NCI-H146 treated with DMSO at 0.1 percent for 48 hours (cell line): ENCODE data around the gene CD53.
"Not testable (repeated sequence)": the region's sequence is repeated elsewhere in the genome, so short reads cannot be mapped to it uniquely, and the experiment has no call there.

Experiments
- DNase-seq: peaks from one replicate; lab custom pipeline; 2025; ENCODE audit not compliant: unreplicated experiment; lab: John Stamatoyannopoulos, UW

Gene CD53, protein sequence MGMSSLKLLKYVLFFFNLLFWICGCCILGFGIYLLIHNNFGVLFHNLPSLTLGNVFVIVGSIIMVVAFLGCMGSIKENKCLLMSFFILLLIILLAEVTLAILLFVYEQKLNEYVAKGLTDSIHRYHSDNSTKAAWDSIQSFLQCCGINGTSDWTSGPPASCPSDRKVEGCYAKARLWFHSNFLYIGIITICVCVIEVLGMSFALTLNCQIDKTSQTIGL

DNA sequence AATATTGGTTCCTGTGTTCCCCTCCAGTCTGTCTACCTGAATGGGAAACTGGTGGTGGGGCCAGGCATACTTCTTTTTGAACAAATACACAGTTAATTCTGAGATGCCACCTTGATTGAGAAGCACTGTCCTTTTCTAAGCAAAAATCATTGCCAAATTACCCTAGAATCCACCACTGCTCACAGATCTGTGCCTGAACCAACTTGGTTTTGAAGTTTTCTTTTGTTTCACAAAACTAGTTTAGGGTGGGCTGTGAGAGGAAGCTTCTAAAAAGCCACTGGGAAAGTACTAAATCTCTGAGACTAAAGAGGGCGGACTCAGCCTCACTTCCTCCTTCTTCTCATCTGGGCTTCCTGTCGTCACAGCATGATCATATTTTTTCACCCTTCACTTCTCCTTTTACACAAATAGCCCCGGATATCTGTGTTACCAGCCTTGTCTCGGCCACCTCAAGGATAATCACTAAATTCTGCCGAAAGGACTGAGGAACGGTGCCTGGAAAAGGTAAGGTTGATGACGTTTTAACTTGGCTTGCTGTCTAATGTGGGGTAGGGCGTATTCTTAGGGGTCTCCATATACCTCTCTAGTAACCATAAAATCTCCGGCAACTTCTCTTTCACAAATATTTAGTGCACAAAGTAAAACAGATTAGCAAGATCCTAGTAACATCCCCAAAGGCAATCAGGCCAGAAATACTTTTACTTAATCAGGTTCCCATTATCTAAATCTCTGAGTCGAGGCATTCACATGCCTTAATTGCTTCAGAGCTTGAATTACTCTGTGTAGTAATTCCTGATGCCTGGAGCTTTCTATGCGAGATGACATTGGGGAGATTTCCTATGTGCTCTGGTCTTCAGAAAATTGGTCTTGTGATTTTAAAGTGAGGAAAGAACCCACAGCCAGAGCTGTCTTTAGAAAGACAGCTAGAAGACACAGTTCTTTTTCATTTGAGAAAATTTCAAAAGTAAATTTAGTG lies at the start of gene CD53:
CD53 (plus strand) TSS at position 404 of the 976 bp plus-strand sequence. CDS start 18,261 bp downstream, outside the sequence.
- no peak for DNase-seq

DNA sequence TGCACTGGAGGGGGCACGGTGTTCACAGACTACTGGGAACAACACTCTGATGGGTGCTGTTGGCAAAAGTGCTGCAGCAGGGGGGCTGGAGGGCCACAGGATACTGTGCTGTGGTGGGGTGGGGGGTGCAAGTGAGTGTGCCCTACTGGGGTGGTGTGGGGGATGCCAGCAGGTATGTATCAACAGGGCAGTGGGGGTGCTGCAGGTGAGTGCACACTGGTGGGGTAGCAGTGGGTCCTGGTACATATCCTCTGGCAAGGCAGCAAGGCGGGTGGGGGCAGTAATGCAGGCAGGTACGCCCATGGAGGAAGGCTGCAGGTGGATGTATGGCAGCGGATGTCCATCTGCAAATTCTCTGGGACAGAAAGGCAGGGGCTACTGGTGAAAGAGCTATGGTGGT lies 48.8 kb upstream of the CD53 start:
- no peak for DNase-seq

DNA sequence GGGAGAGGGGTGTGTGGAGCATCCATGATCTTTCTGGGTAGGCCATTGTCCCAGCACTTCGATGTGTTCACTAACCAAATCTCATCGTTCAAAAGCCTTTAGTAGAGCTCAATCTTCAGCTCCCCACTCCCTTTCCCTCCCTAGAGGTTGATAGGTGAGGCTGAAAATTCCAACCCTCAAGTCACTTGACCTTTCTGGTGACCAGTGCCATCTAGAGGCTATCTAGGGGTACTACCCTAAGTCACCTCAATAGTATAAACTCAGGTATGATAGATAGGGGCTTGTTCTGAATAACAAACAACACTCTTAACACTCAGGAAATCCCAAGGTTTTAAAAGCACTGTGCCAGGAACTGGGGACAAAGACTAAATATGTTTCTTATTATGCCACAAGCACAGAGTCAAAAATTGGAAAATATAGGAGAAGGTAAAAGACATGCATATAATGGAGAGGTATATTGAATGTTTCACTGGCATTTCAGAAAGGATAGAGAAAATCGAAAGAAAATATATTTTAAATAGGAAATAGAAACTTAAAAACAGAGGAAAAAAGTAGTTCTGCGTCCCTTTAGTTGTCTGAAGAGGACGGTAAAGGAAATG lies 42.9 kb upstream of the CD53 start:
- DNase-seq = no peak

DNA sequence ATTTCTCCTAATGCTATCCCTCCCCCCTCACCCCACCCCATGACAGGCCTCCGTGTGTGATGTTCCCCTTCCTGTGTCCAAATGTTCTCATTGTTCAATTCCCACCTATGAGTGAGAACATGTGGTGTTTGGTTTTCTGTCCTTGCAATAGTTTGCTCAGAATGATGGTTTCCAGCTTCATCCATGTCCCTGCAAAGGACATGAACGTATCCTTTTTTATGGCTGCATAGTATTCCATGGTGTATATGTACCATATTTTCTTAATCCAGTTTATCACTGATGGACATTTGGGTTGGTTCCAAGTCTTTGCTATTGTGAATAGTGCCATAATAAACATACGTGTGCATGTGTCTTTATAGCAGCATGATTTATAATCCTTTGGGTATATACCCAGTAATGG lies 39.2 kb upstream of the CD53 start:
- DNase-seq = not testable (repeated sequence)

DNA sequence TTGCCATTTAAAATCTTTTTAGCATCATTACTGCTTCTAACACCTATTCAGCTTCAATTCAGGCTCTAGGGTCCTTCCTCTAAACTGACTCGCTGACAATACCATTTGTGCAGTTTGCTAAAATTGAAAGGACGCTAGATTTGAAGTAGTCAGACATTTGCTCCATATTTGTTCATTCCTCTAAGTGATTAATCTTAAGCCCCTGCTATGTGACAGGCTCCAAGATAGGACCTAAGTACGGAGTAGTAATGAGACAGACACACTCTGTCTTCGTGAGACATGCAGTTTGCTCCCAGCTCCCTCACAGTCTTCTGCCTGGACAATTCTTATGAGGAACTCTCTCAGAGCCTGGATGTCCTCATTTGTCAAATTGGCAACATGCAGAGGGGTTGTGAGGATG lies 26.1 kb upstream of the CD53 start:
- no peak for DNase-seq

DNA sequence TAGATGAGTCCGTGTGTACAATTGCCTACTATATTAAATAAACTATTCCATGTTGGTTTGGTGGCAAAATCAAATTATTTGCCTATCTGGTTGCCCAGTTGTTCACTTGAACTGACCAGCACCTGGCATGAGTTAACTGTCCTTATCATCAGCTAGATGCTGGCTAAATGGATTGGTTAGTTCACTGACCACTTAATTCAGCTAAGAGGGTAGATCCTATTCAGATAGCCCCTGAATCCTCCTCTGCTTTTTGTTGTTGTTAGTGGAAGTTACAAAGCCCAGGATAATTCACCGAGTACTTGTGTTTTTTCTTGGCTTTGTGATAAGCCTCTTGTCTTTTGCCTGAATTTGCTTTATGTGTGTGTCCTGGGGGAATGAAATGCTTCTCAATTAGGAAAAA lies 22.8 kb upstream of the CD53 start:
- no peak for DNase-seq

DNA sequence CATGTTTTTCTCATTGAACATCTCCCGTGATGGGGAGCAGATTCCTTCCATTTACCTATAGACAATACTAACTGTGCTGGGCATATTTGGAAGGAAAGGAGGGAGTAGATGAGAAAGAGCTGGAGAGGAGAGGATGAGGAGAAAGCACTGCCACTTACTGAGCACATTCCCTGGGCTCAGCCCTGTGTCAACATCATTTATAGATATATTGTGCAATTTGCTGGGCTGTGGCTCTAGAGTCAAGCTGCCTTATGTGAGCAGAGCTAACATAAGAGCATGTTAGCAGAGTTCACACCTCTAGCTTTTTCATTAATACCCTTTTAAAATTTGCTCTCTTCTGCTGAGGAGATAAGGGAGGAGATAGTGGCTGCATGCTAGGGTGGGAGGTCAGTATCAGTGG lies 22.3 kb upstream of the CD53 start:
- no peak for DNase-seq

DNA sequence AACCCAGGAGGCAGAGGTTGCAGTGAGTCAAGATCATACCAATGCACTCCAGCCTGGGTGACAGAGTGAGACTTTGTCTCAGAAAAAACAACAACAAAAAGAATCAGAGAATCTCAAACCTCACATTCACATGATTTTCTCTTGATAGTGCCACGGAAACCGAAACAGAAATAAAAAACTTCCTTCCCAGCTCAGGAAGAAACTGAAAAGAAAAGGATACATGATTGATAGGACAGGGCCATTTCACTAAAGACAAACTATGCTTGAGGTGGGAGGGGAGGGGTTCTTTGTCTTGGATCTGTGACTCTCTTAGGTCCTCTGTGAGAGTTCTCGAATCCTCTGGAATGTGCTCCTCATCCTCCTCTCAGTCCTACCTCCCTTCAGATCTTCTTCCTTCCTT lies 19.8 kb upstream of the CD53 start:
- no peak for DNase-seq

DNA sequence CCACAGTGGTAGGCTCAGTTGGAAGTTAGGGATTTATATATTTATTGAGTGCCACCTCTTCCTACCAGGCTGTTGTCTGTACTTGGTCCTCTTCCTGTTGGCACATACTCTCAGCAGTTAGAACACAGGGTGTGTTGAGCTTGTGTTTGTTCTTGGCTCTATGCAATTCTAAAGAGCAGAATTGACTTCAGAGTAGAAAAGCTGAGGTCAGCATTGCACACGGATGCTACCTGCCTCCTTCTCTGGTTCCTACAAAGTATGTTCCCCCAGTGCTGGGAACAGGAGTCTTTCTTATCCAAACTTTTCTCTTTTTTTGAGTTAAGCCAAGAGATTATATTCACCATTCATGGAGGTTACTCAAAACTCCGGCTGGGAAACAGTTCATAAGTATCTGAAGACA lies 16.5 kb upstream of the CD53 start:
- DNase-seq = no peak

DNA sequence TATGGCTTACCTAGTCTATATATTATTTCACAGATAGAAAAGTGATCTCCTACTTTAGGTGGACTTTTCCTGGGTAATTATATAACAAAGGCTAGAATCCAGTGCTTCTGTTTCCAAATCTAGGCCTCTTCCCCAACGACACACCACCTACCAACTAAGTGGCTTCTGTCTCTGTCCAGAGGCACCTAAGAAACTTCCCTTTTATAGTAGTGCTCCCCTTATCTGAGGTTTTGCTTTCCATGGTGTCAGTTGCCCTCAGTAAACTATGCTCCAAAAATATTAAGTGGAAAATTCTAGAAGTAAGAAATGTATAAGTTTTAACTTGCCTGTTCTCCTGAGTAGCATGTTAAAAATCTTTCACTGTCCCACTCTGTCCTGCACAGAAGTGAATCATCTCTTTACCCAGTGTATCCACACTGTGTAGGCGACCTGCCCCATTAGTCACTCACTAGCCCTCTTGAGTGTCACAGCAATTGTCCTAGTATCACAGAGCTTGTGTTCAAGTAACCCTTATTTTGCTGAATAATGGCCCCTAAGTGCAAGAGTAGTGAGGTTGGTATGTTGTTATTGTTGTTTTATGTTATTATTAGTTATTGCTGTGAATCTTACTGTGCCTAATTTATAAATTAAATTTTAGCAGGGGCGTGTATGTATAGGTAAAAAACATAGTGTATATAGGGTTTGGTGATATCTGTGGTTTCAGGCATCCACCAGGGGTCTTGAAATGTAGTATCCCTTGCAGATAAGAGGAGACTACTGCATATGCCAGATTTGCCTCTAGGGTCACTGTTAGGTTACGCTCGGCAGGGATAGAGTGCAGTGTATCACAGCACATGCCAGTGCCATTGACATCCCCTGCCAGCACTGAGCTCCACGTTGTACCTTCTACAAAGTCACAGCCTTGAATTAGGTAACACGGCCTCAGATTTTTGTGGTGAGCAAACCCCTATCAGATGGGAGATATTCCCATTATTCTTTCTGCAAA lies 14.7 kb upstream of the CD53 start:
- DNase-seq = no peak

DNA sequence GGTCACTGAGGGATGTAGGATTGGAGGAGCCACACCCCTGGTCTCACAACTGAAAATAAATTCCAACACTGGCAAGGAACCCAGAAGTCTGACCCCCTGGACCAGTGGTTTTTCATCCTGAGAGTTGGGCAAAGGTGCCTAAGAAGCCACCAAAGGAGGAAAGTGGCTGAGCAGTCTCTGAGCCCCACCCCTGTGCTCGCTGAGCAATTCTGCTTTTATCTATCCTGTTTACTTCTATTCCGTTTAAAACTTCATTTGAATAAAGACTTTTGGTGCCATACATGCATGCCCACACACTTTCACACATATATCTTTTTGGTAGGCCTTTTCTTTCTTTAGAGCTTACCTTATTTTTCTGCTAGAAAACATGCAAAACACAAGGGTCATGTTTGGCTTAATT lies 13.9 kb upstream of the CD53 start:
- DNase-seq = no peak

DNA sequence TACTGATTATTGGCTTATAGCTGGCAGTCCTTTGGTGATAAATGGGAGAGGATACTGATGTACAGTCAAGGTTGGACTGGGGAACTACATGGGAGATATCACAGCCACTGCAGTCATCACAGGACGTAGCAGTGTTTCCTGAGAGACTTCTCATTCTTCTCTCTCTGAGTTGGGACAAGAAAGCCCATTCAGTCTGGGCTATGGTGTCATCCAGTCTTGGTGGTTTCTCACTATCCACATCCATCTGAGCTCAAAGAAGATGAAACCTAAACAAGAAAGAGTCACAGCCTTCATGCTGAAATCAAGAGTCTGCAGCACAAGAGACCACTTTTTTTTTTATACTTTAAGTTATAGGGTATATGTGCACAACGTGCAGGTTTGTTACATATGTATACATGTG lies 12.8 kb upstream of the CD53 start:
- DNase-seq = no peak

DNA sequence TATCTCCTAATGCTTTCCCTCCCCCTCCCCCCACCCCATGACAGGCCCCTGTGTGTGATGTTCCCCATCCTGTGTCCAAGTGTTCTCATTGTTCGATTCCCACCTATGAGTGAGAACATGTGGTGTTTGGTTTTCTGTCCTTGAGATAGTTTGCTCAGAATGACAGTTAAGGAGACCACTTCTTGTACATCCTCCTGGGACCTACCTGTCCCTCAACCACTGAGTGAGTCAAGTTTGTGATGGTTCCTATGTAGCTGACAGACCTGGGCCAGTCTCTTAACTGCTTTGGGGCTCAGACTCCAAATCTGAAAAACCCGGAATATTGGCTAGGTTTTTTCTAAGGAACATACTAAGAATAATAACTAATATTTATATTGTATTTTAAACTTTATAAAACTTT lies 12.3 kb upstream of the CD53 start:
- not testable (repeated sequence) for DNase-seq

DNA sequence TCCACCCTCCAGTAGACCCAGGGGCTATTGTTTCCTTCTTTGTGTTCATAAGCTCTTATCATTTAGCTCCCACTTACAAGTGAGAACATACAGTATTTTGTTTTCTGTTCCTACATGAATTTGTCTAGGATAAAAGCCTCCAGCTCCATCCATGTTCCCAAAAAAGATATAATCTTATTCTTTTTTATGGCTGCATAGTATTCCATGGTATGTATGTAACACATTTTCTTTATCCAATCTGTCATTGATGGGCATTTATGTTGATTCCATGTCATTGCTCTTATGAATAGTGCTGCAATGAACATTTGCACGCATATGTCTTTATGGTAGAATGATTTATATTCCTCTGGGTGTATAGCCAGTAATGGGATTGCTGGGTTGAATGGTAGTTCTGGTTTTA lies 11.0 kb upstream of the CD53 start:
- not testable (repeated sequence) for DNase-seq

DNA sequence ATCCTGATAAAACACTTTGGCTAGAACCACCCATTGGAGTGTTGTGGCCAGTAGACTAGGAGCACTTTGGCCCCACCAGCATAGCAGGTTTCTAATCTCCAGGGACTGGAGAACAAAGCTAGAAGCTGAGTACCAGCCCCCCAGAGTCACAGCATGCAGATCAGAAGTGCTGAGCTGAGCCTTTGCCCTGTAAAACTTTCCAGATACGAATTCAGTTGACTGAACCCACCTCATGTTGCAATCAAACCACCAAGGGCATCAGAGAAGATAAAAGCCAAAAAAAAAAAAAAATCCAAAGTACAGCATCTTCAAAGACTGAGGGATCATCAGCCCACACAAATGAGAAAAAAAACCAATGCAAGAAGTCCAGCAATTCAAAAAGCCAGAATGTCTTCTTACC lies 8.7 kb upstream of the CD53 start:
- DNase-seq = no peak

DNA sequence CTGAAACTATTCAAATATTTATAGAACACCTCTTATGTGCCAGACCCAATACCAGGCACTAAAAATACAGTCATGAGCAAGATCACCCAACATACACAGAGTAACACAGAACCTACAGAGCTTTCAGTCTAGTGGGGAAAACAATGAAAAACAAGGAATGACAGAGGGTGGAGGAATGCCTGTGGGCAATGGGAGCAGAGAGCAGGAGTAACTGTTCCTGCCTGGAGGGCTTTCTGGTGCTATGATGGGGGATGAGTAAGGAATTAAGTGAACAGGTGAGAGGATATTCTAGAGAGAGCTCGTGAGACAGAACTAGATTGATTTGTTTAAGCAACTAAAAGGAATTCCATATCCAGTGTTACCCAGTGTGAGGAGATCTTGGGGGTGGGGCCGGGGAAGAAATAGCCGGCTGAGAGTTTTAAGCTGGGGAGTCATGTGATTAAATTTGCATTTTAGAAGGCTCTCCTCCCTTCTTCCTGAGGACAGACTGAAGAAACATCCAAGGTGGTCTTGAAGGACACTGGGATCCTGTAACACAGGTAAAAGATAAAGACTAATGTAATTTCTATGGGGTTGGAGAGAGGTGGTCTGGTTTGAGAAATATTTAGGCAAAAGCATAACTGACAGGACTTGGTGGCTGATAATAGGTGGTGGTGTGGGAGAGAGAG lies 2.1 kb upstream of the CD53 start:
- no peak for DNase-seq

DNA sequence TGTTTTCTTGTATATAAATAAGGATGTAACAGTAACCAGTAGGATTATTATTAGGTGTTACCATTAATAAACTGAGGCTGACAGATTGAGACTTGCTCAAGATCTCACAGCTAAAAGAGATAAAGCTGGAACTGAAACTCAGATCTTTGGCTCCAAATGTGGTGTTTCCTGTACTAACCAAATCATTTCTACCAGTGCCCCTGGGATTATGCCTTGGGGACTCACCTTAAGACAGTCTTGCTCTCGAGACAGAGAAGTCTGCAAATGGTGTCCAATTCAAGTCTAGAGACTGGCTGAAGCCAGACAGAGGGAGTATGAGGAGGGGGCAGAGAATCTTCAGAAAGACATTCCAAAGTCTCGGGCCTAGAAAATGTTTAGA lies 593 bp upstream of the CD53 start:
- no peak for DNase-seq

DNA sequence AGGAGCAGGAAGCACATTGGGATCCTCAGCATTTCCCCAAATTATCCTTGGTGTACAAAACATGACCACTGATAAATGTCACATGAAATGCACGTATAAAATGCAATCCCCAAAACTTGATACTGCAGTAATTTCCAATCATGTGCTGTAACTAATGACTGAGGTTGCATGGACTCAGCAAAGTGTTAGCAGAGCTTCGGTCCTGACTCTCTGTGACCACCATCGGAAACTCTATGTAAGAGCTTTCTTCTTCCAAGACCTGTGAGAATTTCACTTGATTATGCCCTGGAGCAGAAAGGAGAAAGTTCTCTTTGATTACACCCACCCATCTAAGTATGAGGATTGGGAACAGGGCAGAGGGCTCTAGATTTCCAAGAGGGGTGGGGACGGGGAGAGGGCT lies 908 bp downstream of the CD53 start:
- DNase-seq = no peak

DNA sequence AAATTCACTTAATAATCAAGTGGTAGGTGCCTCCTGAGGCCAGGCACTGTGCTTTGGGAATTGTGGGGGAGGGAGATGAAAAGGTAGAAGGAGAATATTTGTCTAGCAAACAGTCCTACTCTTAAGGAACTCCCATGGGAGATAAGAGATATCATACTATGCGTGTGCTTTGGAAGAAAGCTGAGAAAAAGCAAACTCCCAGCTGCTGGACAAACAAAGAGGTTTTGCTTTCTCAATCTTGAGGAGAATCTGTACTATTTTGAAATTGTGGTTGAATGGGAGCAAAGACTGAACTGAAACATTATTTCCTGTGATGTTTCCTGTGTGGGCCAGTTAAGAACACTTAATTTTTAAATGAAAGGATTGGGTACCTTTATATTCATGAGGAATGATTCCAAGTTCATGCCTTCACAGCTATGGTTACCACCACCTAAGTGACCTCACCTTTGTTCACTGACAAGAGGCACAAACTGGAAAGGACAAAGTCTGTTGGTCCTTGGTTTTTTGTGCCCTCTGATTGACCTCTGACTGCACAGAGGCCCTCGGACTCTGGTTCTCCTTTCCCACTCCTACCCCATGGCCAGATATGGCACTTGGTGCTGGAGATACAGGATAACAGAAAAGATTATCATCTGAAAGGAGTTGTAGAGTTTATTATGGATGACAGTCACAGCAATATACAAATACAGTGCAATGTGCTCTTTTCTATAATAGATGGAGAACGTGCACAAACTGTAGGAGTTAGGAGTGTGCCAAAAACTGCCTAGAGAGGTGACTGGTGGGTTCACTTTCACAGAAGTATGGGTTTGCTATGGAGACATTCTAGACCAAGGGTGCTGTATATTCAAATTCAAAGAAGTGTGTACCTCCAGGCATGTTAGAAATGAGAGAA lies 1.6 kb downstream of the CD53 start:
- DNase-seq = no peak
